ENCODE results near the gene MARK2.

MARK2 gene

DNA sequence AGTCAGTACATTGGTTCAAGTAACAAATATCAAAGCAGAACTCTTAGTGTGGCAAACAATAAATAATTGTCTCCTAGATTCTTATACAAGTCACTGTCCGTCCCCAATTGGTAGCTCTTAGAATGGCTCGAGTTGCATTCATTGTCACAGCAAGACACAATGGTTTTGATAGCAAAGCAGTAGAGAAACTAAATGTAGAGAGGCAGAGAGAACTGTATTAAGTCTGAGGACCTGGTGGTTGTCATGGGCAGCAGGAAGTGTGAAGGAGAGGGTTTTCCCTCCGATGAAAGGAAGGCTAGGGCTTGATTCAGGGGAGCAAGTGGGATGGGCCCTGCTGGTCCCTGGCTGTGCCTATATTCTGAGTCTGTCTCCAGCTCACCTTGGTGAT is 41.5 kb downstream of the MARK2 start:
- DNase-seq (ENCODE audit: low read depth, low spot score): no peak

DNA sequence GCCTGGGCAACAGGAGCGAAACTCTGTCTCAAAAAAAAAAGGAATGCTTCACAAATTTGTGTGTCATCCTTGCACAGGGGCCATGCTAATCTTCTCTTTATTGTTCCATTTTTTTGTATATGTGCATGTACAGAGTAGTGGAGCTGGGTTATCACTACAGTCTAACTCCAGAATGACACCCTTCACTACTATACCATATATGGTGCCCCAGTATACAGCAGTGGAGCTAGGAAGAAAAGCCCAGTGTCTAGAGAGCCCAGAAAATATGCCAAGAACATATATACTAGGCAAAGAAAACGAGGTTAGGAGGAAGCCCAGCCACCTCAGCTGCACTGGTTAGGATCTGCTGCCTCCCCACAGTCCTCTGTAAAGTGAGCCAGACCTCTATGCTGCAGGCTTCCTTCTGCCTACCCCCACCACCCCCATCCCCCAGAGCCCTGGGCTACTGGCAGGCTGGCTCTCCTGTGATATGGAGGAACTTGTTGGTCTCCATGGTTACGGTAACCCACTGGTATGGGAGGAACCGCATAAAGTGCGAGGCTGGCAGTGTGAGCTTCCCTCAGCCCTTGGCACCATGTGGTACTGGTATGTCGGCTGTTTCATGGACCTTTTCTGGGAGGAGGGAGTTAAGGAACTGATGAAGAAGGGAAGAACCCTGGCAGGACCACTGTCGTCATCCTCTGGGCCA is 43.8 kb downstream of the MARK2 start:
- DNase-seq (ENCODE audit: low read depth, low spot score): no peak

DNA sequence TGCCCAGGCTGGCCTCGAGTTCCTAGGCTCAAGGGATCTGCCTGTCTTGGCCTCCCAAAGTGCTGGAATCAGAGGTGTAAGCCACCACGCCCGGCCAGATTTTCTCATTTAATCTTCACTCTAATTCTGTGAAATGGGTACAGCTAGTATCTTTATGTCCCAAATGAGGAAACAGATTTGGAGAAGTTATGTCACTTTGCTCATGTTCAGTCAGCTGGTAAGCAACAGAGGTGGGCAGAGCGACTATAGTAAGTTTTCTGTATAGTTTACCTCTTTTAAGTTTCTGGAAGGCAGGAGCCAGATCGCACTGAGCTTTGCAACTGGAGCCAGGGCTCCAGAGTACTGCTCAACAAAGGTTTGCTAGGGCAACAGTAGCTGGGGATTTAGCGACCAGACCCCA is 44.9 kb downstream of the MARK2 start:
- no peak for DNase-seq (ENCODE audit: low read depth, low spot score)

DNA sequence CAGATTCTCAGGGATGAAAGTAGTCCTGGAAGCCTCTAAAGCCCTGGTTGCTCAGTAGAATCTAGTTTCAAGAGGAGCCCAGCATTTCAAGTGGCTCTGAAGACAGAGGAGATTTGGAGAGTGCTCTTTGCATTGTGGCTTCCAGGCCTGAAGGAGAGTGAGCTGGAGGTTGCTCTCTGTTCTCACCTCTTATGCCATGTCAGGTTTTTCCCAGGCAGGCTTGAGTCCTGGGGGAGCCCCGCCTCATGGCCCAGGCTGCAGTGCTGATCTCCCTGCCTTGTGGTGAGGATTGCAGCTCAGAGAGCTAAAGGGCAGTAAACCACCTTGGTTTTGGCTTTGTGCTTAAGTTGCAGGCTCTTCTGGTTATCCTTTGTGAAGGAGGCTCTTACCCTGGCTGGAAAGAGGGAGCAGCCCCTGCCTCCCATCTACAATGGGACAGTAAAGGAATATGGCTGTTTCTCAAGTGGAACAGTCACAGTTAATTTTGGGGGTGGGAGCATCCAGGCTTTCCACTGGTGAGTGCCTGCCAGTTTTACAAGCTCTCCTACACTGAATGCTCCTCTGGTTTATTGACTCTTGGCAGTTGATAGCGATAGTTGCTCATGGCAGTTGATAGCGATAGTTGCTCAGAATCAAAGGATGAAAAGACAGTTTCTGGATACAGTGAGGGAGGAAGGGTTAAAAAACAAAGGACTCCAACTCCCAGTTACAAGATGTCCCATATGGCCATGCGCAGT is 45.5 kb downstream of the MARK2 start:
- DNase-seq (ENCODE audit: low read depth, low spot score): no peak

DNA sequence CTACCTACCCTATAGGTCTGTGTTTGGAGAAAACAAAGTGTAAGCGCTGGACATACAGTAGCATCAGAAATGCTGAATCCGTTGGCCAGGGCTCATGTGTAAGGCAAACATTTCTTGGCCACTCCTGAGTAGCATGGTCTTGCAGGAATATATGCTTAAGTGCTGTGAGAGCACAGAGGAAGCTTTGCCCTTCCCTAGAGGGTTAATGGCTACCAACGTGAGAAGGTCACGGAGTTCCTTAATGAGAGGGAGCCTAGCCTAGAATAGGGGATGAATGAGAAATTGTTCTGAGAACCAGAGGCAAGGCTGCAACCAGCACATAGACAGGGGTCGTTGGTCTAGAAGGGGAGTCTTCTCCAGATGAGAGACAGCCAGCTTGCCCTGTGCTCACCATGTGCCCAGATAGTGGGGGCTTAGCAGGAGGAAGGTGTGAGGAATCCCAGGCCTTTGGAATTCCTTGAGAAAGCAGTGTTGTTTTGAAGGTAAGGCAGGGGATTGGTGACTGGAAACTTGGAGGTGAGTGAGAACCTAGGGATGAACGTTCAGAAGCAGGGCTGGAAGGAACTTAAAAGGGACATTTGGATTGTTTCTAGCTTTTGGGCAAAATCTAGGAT is 48.6 kb downstream of the MARK2 start:
- no peak for DNase-seq (ENCODE audit: low read depth, low spot score)

DNA sequence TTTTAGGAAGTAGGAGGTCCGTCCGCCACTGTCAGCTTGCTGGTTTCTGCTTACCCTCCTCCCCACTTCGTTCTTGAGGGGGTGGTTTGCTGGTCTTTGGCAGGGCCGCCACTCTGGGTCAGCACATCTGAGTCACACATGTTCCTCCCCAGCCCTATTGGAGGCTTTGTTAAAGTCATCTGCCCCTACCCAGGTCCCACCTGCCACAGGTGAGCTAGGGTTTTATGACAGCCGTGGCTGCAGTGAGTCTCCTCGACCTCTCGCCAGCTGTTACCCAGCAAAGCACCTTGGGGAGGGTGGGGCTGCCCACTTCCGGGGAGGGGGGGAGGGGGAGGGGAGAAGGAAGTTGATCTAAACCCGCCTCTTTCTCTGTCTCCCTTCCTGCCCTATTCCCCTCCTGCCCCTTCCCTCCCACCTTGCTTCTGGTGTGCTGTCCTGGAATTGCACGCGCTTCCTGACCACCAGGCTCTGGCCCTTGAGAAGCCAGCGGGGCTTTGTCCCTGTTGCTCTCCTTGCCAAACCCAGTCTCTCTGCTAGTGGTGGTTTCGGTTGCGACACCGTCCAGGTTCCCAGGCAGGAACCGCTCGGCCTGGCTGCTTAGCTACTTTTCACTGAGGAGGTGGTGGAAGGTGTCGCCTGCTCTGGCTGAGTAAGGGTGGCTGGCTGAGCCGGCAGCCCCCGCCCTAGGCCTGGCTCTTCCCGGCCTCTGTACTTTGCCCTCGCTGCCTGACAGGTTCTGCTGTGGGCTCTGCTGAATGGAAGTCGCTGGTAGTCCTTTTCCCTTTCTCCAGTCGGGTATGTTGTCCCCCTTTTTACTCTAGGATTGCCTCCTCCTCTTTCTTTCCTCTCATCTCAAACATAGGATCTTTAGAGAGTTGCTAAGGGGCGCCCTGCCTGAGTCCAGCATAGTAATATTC is 49.5 kb downstream of the MARK2 start:
- DNase-seq (ENCODE audit: low read depth, low spot score): peak; percentile 39

DNA sequence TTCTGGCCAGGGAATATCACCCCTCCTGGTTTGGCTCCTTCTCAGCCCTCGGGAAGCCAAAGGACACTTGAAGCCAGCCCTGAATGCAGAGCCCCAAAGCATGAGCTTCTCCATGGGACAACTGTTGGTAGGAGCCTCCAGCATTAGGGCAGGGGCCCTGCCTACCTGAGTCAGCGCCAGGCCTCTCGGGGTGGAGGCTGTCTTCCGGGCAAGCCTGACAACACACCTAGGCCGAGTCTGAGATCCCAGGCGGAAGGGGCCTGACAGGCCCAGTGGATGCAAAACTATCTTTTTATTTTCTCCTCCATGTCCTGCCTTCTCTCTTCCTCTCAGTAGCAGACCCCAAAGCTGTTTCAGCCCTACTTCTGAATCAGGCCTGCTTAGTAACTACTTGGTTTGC is 50.4 kb downstream of the MARK2 start:
- DNase-seq (ENCODE audit: low read depth, low spot score): no peak

DNA sequence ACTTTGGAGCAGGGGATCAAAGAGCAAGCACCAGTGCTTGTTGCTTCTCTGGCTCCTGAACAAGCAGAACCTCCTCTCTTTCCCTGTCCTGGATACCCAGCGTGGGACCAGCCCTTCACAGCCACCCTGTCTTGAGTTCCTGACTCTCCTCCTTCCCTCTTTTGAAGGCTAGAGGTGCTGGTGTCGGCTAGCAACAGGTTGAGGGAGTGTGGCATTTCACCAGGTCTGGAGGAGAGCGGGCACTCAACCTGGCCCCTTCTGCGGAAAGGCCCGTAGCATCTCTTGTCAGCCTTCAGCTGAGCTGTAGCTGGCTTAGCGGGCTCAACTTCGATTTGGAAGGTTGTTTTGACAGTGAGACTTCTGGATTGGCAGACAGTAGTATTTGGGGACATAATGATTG is 51.5 kb downstream of the MARK2 start:
- no peak for DNase-seq (ENCODE audit: low read depth, low spot score)

DNA sequence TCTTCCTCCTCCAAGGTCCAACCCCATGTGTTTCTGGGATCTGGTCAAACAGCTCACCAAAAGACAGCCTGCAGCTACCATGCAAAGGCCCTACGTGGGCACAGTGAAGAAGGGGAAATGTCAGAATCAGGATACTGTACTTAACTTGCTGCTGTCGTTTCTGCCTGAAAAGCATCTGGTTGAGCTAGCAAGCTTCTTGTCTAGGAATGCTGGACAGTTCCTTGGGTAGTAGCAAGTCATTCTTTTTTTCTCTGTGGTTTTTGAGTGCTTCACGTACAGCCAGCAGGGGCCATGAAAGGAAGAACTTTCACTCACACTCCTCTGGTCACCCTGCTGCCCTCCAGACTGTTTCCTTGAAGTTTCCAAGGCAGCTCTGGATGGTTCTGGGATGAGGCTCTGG is 53.3 kb downstream of the MARK2 start:
- no peak for DNase-seq (ENCODE audit: low read depth, low spot score)

DNA sequence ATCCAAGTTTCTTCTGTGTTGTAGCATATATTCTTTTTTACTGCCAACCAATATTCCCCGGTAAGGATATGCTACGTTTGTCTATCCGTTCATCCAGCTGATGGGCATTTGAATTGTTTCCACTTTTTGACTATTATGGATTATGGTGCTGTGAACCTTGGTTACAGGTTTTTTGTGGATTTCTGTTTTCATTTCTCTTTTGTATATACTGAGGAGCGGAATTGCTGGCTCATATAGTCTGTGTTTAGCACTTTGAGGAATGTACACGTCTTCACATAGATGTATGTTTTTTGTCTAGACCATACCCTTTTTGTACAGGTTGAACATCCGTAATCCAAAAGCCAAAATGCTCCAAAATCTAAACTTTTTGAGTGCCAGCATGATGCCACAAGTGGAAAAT is 54.4 kb downstream of the MARK2 start:
- DNase-seq (ENCODE audit: low read depth, low spot score): no peak

DNA sequence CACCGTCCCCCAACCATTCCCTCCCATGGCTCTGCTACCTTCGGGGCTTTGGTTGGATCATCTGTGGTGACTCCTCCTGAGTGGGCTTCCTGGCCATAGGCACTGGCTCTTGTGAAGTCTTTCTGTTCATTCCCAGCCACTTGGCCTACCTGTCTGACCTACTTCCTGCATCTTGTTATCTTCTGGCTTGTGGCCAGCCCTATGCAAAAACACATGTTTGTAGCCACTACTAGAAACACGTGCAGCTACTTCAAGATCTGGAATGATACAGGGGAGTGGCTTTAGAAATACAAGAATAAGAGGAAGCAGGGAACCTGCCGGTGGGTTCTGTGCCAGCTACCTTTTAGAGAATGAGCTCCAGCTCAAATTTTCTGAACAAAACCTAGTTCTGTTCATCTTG is 57.2 kb downstream of the MARK2 start:
- no peak for DNase-seq (ENCODE audit: low read depth, low spot score)

DNA sequence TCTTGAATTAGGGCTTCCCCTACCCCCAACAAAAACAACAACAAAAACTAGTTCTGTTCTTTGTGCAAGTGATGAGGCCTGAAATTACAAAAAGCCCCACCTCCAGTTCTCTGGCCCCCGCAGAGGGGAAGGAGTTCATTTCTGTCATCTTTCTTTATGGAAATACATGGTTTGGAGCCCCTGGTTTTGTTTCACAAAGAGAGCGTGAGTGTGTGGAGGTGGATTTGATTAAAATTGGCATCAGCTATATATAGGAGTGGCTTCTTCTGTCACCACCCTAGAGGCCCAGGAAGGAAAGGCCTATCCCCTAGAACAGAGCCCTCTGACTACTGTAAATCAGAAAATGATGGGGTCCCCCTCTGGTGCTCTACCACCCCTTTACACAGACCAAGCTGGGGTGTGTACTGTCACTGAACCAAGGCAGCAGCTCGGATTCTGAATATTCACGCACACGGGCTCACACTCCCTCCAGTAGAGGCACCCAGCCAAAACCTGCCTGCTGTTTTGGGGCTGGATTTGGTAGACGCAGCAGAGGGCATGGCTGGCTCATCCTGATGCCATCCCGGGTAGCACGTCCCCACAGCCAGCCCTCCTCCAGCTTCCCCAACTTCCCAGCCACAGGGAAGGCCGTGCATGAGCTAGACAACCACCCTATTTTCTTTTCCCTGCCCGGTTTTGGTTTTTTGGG is 58.7 kb downstream of the MARK2 start:
- no peak for DNase-seq (ENCODE audit: low read depth, low spot score)

DNA sequence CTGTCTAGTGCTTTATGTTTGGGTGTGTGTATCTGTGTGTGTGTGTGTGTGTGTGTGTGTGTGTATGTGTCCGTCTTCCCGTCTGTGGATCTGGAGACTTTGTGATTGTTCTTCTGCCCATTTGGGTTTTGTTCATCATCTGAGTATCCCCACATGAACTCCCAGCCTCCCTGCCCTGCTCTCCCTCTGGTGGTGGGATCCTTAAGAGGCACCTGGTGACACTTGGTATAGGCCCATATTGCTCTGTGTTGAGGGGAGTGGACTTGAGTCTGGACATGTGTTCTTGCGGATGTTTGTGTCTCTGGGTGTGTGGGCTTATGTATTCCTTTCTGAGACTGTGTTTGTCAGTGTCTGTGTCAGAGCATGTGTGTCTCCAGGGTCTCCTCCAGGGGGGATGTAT is 62.8 kb downstream of the MARK2 start:
- no peak for DNase-seq (ENCODE audit: low read depth, low spot score)

DNA sequence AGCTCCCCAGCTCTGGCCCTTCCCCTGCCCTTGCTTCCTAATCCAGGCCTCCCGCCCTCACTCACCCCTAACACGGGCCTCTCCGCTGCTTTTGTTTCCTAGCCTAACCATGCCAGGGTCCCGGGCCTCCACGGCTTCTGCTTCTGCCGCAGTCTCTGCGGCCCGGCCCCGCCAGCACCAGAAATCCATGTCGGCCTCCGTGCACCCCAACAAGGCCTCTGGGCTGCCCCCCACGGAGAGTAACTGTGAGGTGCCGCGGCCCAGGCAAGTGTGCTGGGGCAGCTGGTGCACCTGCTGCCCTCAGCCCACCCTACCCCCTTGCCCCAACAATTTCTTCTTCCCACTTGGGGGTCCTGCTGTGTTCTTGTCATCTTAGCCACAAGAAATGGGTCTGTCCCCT is 65.0 kb downstream of the MARK2 start:
- DNase-seq (ENCODE audit: low read depth, low spot score): no peak

DNA sequence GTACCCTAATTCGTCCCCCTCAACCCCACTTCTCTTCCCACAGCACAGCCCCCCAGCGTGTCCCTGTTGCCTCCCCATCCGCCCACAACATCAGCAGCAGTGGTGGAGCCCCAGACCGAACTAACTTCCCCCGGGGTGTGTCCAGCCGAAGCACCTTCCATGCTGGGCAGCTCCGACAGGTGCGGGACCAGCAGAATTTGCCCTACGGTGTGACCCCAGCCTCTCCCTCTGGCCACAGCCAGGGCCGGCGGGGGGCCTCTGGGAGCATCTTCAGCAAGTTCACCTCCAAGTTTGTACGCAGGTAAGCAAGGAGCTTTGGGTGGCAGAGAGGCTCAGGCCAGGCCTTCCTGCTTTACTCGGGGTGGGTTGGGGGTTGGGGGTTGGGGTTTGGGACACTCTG is 65.8 kb downstream of the MARK2 start:
- DNase-seq (ENCODE audit: low read depth, low spot score): no peak

DNA sequence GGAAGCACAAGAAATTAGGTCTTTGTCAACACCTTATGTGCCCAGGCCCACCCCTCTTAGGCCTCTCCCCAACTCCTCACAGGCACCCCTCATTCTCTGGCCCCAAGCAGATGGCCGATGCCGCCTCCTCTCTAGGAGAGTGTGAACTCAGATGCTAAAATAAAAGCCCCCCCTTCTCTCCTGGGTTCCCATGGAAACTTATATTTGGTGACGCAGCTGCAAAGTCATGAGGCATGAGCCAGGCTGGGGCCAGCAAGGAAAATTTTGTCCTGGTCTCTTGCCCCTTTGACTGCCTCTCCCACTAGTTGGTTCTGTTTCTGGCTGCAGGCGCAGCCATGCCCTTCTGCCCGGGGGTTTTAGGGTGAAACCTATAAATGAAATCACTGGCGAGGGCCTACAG is 66.3 kb downstream of the MARK2 start:
- no peak for DNase-seq (ENCODE audit: low read depth, low spot score)

DNA sequence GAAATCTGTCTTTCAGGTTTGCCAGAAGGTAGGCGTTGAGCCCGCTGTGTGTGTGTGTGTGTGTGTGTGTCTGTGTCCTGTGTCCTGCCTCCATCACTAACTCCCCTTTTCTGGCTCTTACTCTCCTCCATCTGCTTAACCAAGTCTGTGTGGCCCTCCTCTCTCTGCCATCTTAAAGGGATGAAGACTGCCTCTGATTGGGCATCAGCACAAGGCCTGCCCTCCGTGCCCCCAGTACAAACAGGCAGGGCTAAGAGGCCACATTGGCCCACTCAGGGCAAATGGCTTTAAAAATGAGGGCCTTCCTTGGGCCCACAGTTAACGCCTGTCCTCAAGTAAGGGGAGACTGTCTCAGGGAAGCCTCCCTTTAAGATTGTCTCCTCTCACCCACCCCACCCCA is 67.2 kb downstream of the MARK2 start:
- DNase-seq (ENCODE audit: low read depth, low spot score): no peak

DNA sequence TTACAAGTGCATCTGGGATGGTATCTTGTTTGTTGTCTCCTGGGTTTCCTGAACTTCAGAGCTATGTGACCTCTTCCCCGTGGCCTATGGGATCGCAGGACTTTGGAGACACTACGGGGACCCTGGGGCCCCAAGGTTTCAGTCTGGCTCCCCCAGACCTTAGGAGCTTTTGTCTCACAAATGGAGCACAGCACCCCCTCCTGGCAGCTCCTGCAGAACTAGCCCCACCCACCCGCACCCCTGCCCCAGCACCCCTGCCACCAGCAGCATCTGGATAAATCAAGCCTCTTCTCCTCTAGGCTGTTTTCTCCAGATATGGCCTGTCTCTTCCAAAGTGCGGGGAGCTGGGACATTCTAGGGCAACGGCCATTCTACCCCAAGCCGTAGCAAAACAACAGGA is 67.7 kb downstream of the MARK2 start:
- DNase-seq (ENCODE audit: low read depth, low spot score): peak; percentile 18

DNA sequence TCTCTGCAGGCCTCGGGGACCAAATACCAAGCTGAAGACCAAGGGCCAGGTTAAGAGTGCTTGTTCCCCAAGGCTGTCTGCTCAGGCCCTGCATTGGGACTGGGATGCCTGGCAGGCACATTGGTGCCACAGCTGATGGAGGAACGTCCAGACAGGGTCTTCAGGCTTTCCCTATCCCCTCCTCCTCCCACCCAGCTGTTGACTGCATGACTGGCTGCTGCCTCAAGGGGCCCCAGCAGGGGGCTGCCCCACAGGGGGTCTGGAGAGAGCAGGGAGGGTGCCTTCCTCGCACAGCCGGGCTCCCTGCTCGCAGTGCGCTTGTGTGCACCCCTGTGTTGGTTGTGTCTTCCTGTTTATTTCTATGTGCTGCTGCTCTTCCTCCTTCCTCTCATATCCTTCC is 68.2 kb downstream of the MARK2 start:
- DNase-seq (ENCODE audit: low read depth, low spot score): no peak

DNA sequence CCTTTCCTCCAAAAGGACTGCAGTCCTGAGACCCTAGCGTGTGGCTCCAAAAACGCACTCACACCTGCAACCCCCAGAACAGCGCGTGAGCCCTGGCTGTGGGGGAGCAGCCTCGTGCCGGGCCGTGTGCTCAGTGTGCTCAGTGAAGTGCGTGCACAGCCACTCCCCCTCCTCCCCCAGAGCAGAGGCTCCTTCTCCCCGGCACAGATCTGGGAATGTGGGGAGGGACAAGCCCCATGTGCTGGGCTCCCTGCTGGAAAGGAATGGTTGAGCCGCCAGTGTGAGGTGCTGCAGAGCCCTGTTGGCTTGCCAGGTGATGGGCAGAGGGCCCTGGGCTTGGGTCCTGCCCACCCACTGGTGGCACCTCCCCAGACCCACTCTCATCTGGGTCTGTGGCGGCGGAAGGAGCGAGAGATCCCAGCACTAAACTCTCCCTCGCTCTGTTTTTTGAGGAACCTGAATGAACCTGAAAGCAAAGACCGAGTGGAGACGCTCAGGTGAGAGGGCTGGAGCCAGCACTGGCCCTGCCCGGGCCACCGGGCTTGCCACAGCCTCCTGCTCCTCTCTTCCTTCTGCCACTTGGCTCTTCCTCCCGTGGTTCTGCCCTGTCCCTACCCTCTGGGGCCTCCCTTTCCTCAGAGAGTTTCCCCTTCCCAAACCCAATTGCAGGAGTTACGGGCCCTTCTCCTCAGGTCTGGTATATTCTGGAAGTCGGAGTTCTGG is 69.1 kb downstream of the MARK2 start:
- no peak for DNase-seq (ENCODE audit: low read depth, low spot score)

Data from activated CD4-positive, CD25-positive, alpha-beta regulatory T cell treated with anti-CD3 and anti-CD28 coated beads, Interleukin-2, amount 50 U/mL, for 16 hours (primary cell).